Ovary (tissue), 3 donors: Measurements from ENCODE around the gene BRSK2.

Source experiments
- EP300 ChIP-seq: sonication (generic); formaldehyde crosslinking; IDR thresholded peaks from one replicate; pipeline ENCODE4 v1.6.1; 2017; ENCODE audit warnings: antibody characterized with exemption
- POLR2A ChIP-seq: fragments of 450-650 bp; IDR thresholded peaks from one replicate; pipeline ENCODE4 v1.6.1; 2017; ENCODE audit warnings: antibody characterized with exemption, mild to moderate bottlenecking, moderate library complexity
- TF ChIP-seq, protein P1 (sequence below), 3 donors: fragments of 450-650 bp in 2 of 3; fragments of 200-600 bp in 1 of 3; IDR thresholded peaks; one replicate each; pipeline versions ENCODE4 v1.5.1 to v1.8.0; 2016 to 2022; ENCODE audit warnings: antibody characterized with exemption in 3 of 3, mild to moderate bottlenecking in 1 of 3
- donor health status: DM: no; HTN: no; CAD: no.

DNA sequence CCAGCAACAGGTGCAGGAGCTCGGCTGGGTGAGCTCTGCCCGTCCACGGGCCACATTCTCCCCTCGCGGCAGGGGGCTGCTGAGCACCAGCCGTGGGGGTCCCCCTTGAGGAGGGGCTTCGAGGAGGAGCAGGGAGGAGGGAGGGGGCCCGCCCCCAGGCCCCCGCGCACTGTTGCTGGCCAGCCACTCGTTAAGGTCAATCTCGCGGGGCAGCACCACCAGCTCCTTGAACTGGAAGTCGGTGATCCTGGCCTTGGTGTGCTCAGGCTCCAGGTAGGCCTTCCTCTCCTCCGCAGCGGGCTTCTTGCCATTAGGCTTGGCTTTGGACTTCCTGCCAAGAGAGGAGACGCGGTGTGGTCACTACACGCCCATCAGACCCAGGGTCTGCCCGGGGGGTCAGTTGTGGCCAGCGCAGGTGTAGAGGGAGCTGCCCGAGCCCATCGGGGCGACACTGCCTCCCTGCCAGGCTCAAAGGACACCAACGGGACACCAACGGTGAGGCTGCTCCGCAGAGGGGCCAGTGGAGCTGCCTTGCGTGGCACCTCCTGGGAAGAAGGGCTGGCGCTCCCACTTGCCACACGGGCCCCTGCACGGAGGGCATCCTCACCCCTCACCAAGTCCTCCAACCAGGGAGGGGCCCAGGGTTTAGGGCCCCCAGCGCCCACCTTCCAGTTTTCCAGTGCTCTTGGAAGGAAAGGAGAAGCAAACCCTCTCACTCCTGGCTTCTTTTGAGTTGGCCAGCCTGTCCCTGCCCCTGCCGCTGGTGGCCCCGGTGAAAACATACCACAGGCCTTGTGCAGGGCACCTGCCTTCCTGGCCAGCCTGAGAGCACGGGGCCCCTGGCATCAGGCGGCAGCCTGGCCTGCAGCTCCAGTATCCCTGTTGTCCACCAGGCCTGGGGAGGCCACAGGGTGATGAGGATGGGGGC lies 91.1 kb downstream of the BRSK2 start:
- TF ChIP-seq, protein P1, sequence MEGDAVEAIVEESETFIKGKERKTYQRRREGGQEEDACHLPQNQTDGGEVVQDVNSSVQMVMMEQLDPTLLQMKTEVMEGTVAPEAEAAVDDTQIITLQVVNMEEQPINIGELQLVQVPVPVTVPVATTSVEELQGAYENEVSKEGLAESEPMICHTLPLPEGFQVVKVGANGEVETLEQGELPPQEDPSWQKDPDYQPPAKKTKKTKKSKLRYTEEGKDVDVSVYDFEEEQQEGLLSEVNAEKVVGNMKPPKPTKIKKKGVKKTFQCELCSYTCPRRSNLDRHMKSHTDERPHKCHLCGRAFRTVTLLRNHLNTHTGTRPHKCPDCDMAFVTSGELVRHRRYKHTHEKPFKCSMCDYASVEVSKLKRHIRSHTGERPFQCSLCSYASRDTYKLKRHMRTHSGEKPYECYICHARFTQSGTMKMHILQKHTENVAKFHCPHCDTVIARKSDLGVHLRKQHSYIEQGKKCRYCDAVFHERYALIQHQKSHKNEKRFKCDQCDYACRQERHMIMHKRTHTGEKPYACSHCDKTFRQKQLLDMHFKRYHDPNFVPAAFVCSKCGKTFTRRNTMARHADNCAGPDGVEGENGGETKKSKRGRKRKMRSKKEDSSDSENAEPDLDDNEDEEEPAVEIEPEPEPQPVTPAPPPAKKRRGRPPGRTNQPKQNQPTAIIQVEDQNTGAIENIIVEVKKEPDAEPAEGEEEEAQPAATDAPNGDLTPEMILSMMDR (IDR thresholded peaks at IDR 0.05) = no peak
- TF ChIP-seq POLR2A (no peak), EP300 (no peak)
